Measurements from ENCODE around the gene ABCC6.
"Not testable (repeated sequence)": the region's sequence is repeated elsewhere in the genome, so short reads cannot be mapped to it uniquely, and the experiment has no call there.

- not testable (repeated sequence) for TF ChIP-seq CTCF, POLR2A (IDR thresholded peaks at IDR 0.05)
Measured at GRCh38 chr16:16237738-16238137, 14.4 kb upstream of the ABCC6 start.

All from ovary (tissue), 3 donors.